C1 segment of cervical spinal cord (tissue), 14 donors: ENCODE data around the gene GRIFIN.

Experiments used
- DNase-seq, 14 donors: peaks; one replicate each; lab custom pipeline; 2025; lab: John Stamatoyannopoulos, UW

The GRIFIN gene

GRCh38 chr7:2512713-2513112, 36.5 kb upstream of the GRIFIN start:
- DNase-seq, result no peak

- DNase-seq, result peak in 5 of 14 donors; percentile 16 to 57 (median 33)
These were observed 36.0 kb upstream of the GRIFIN start for GRCh38 chr7:2512179-2512661.

- no peak for DNase-seq
These were observed 35.6 kb upstream of the GRIFIN start for GRCh38 chr7:2511769-2512168.

- DNase-seq, result peak in 1 of 14 donors; percentile 36
These were observed 34.9 kb upstream of the GRIFIN start for GRCh38 chr7:2510909-2511768.

- DNase-seq, result no peak
These were observed 34.1 kb upstream of the GRIFIN start for GRCh38 chr7:2510130-2510776.

GRCh38 chr7:2509298-2509906, 33.2 kb upstream of the GRIFIN start:
- no peak for DNase-seq

GRCh38 chr7:2508327-2509215, 32.4 kb upstream of the GRIFIN start:
- DNase-seq, result no peak

GRCh38 chr7:2507917-2508306, 31.7 kb upstream of the GRIFIN start:
- DNase-seq, result no peak

GRCh38 chr7:2507208-2507916, 31.2 kb upstream of the GRIFIN start:
- DNase-seq, result no peak

- no peak for DNase-seq
These were observed 29.2 kb upstream of the GRIFIN start for GRCh38 chr7:2505401-2505800.

GRCh38 chr7:2504889-2505375, 28.7 kb upstream of the GRIFIN start:
- no peak for DNase-seq

GRCh38 chr7:2504128-2504888, 28.1 kb upstream of the GRIFIN start:
- DNase-seq, result no peak

GRCh38 chr7:2503056-2503941, 27.1 kb upstream of the GRIFIN start:
- no peak for DNase-seq

GRCh38 chr7:2502647-2502966, 26.4 kb upstream of the GRIFIN start:
- DNase-seq, result no peak

GRCh38 chr7:2501947-2502646, 25.9 kb upstream of the GRIFIN start:
- no peak for DNase-seq

- no peak for DNase-seq
These were observed 24.5 kb upstream of the GRIFIN start for GRCh38 chr7:2500701-2501100.

GRCh38 chr7:2499719-2500430, 23.7 kb upstream of the GRIFIN start:
- DNase-seq, result no peak

- no peak for DNase-seq
These were observed 23.0 kb upstream of the GRIFIN start for GRCh38 chr7:2499181-2499580.
